Measurements from ENCODE around the gene CHRDL2. TPM values are rescaled to one million over a fixed set of nuclear protein-coding genes. Genes with fewer than 3 reads are reported as not detected.
"Not testable (repeated sequence)": the region's sequence is repeated elsewhere in the genome, so short reads cannot be mapped to it uniquely, and the experiment has no call there.

The CHRDL2 gene
- total RNA-seq, 1 donor from 2014 or later: 1.2 TPM

- DNase-seq (no peak), ATAC-seq (no peak)
- TF ChIP-seq CTCF (IDR thresholded peaks at IDR 0.05): no peak
- Histone ChIP-seq H3K4me3 (no peak overlapping the region), H3K9me3 (no peaks in the 10 kb centered on the region), H3K4me1 (peaks cover 8% of the 10 kb centered on the region), H3K27me3 (ENCODE audit: low read depth) (no peaks in the 10 kb centered on the region), H3K36me3 (no peaks in the 10 kb centered on the region), H3K27ac (no peak overlapping the region)
- intact Hi-C loops (cut with DNase I): no loop called here
Measured at GRCh38 chr11:74769055-74769707, 38.0 kb upstream of the CHRDL2 start.

- intact Hi-C loops (cut with DNase I); ATAC-seq; H3K4me1 ChIP-seq; H3K4me3 ChIP-seq; H3K27ac ChIP-seq; H3K36me3 ChIP-seq; H3K9me3 ChIP-seq; DNase-seq; H3K27me3 ChIP-seq (ENCODE audit: low read depth): not testable (repeated sequence)
Measured at GRCh38 chr11:74768172-74768651, 37.0 kb upstream of the CHRDL2 start.

- ATAC-seq: no peak
- peaks cover 8% of the 10 kb centered on the region for H3K4me1 ChIP-seq
- no peak overlapping the region for H3K27ac ChIP-seq
- DNase-seq: no peak
- no peaks in the 10 kb centered on the region for H3K9me3 ChIP-seq
- TF ChIP-seq CTCF (IDR thresholded peaks at IDR 0.05): no peak
- intact Hi-C loops (cut with DNase I): no loop called here
- no peaks in the 10 kb centered on the region for H3K36me3 ChIP-seq
- H3K27me3 ChIP-seq (ENCODE audit: low read depth): no peaks in the 10 kb centered on the region
- H3K4me3 ChIP-seq: no peak overlapping the region
Measured at GRCh38 chr11:74766905-74767304, 35.7 kb upstream of the CHRDL2 start.

- intact Hi-C loops (cut with DNase I): no loop called here
- no peaks in the 10 kb centered on the region for H3K36me3 ChIP-seq
- DNase-seq: no peak
- H3K4me3 ChIP-seq: no peak overlapping the region
- TF ChIP-seq CTCF (IDR thresholded peaks at IDR 0.05): no peak
- H3K4me1 ChIP-seq: peaks cover 41% of the 10 kb centered on the region
- H3K27ac ChIP-seq: no peak overlapping the region
- no peaks in the 10 kb centered on the region for H3K9me3 ChIP-seq
- ATAC-seq: no peak
- H3K27me3 ChIP-seq (ENCODE audit: low read depth): no peaks in the 10 kb centered on the region
Measured at GRCh38 chr11:74756571-74756970, 25.3 kb upstream of the CHRDL2 start.

GRCh38 chr11:74755395-74755995, 24.3 kb upstream of the CHRDL2 start:
- Histone ChIP-seq H3K4me3 (no peak overlapping the region), H3K36me3 (no peaks in the 10 kb centered on the region), H3K4me1 (peaks cover 49% of the 10 kb centered on the region), H3K27me3 (ENCODE audit: low read depth) (no peaks in the 10 kb centered on the region), H3K27ac (no peak overlapping the region), H3K9me3 (no peaks in the 10 kb centered on the region)
- DNase-seq: no peak
- intact Hi-C loops (cut with DNase I): no loop called here
- no peak for TF ChIP-seq CTCF (IDR thresholded peaks at IDR 0.05)
- ATAC-seq: peak in 1 of 2 donors; percentile 58

GRCh38 chr11:74754507-74755252, 23.5 kb upstream of the CHRDL2 start:
- DNase-seq: no peak
- TF ChIP-seq CTCF (IDR thresholded peaks at IDR 0.05): no peak
- H3K27me3 ChIP-seq (ENCODE audit: low read depth): no peaks in the 10 kb centered on the region
- H3K36me3 ChIP-seq: no peaks in the 10 kb centered on the region
- no peak overlapping the region for H3K4me3 ChIP-seq
- intact Hi-C loops (cut with DNase I): no loop called here
- peaks cover 57% of the 10 kb centered on the region for H3K4me1 ChIP-seq
- no peak overlapping the region for H3K27ac ChIP-seq
- H3K9me3 ChIP-seq: no peaks in the 10 kb centered on the region
- peak; percentile 70 to 87 for ATAC-seq
